OCI-LY1 (cell line): ENCODE results near the gene TMEM143.

Experiments
- CTCF ChIP-seq: fragments of 200-600 bp; sonication (generic), shearing (Covaris generic); IDR thresholded peaks from 2 replicates; pipeline ENCODE4 v1.5.1; 2017; ENCODE audit warnings: mild to moderate bottlenecking, antibody characterized with exemption, low read length, moderate library complexity, mixed read lengths
- EZH2 ChIP-seq: fragments of 200-600 bp; sonication (generic), shearing (Covaris generic); IDR thresholded peaks from 2 replicates; pipeline ENCODE4 v1.8.0; 2017; ENCODE audit warnings: borderline replicate concordance, mixed run types, mild to moderate bottlenecking, antibody characterized with exemption, low read length, moderate library complexity, mixed read lengths

DNA sequence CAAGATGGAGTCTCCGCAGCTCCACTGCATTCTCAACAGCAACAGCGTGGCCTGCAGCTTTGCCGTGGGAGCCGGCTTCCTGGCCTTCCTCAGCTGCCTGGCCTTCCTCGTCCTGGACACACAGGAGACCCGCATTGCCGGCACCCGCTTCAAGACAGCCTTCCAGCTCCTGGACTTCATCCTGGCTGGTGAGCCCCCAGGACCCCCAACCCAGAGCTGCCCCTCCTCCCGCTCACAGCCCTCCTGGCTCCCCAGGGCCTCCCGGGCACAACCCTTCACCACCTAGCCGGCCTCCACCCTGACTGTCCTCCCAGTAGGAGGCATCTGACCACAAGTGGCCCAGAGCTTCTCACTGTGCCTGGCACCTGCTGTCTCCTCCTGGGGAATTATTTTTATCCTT is 9.8 kb upstream of the TMEM143 start:
- TF ChIP-seq CTCF (no peak), EZH2 (no peak)
